Activated CD4-positive, alpha-beta T cell treated with anti-CD3 and anti-CD28 coated beads, Interleukin-2, amount 10 ng/mL, durations not matched to agents 7 days and 5 days (primary cell): Measurements from ENCODE around the gene COL1A1. TPM values are rescaled to one million over a fixed set of nuclear protein-coding genes. Genes with fewer than 3 reads are reported as not detected.

ENCODE experiments used
- CTCF ChIA-PET: fragments of 350-600 bp; sonication (Branson Sonifier 250); formaldehyde crosslinking; loops from one replicate; lab custom pipeline; 2021; ENCODE audit warnings: antibody characterized with exemption; lab: Charles Lee
- POLR2A ChIA-PET: fragments of 350-600 bp; sonication (Branson Sonifier 250); formaldehyde crosslinking; loops from one replicate; lab custom pipeline; 2021; ENCODE audit warnings: antibody characterized with exemption; lab: Charles Lee
- DNase-seq: peaks from one replicate; pipeline ENCODE4 v3.0.0-alpha.2; 2020
- H3K27ac Mint-ChIP-seq: one replicate; pipeline ENCODE4 v1.8.0; 2021; ENCODE audit warnings: mild to moderate bottlenecking, moderate library complexity, mixed read lengths
- H3K27me3 Mint-ChIP-seq: one replicate; pipeline ENCODE4 v1.8.0; 2021; ENCODE audit warnings: mixed read lengths
- H3K36me3 Mint-ChIP-seq: one replicate; pipeline ENCODE4 v1.8.0; 2021; ENCODE audit warnings: low read depth, mixed read lengths
- H3K4me1 Mint-ChIP-seq: one replicate; pipeline ENCODE4 v1.8.0; 2021; ENCODE audit warnings: mixed read lengths
- H3K4me3 Mint-ChIP-seq: one replicate; pipeline ENCODE4 v1.8.0; 2021; ENCODE audit warnings: mild to moderate bottlenecking, moderate library complexity, mixed read lengths
- H3K9me3 Mint-ChIP-seq: one replicate; pipeline ENCODE4 v1.8.0; 2021; ENCODE audit warnings: mixed read lengths
- total RNA-seq, 2 experiments: library from RNA; stranded (reverse); gene quantifications; one replicate each; pipeline ENCODE4 v1.2.3, GENCODE V29; 2021

COL1A1 gene
- total RNA-seq, 2 experiments from 2014 or later = 0.31 to 0.55 TPM

DNA sequence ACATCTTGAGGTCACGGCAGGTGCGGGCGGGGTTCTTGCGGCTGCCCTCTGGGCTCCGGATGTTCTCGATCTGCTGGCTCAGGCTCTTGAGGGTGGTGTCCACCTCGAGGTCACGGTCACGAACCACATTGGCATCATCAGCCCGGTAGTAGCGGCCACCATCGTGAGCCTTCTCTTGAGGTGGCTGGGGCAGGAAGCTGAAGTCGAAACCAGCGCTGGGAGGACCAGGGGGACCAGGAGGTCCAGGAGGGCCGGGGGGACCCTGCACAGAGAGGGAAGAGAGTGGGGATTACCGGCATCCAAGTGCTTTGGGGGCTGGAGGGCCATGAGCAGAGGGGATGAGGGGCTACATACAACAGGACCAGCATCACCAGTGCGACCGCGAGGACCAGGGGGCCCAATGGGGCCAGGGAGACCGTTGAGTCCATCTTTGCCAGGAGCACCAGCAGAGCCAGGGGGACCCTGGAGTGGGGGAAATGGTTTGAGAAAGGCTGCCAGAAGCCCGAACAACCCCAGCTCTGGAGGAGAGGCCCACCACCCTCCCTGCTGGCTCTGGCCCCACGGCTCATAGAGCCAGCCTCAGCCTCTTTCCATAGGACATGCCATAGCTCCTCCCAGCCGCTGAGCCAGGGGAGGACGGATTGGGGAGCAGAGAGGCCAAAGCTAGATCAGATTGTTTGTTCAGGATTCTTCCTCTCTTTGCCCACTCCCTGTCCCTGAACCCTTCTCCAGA, 14.6 kb downstream of the COL1A1 start:
- no peaks in the 10 kb centered on the region for H3K9me3 Mint-ChIP-seq
- DNase-seq = no peak
- no peaks in the 10 kb centered on the region for H3K36me3 Mint-ChIP-seq
- no peak overlapping the region for H3K27ac Mint-ChIP-seq
- ChIA-PET POLR2A (no interaction called here), CTCF (interaction anchor here (0.8 to 2.0 kb wide), 4 partner anchors 10 to 17 kb away, joined by 3 to 7 read pairs (median 4); no protein-coding TSS in a partner anchor)
- H3K4me3 Mint-ChIP-seq = no peak overlapping the region
- peaks cover 2% of the 10 kb centered on the region for H3K27me3 Mint-ChIP-seq
- peaks cover 21% of the 10 kb centered on the region for H3K4me1 Mint-ChIP-seq

DNA sequence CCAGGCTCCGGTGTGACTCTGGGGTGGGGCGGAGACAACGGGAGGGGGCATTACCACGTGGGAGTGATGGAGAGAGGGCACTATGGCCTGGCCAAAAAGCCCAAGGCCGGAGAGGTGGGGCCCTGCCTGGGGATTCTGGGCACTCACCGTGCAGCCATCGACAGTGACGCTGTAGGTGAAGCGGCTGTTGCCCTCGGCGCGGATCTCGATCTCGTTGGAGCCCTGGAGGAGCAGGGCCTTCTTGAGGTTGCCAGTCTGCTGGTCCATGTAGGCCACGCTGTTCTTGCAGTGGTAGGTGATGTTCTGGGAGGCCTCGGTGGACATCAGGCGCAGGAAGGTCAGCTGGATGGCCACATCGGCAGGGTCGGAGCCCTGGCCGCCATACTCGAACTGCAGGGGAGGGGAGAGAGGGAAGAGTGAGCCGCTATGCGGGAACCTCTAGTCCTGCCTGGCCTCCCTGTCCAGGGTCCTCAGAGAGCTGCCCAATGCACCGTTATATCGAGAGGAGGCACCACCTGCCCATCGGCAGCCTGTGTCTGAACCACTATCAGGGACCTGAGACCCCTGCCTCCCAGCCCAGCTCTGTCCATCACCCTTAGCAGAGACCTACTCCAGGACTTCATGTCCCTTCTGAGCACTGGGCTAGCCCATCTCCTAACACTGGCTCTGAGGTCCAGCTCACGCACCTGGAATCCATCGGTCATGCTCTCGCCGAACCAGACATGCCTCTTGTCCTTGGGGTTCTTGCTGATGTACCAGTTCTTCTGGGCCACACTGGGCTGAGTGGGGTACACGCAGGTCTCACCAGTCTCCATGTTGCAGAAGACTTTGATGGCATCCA, 15.6 kb downstream of the COL1A1 start:
- H3K36me3 Mint-ChIP-seq = no peaks in the 10 kb centered on the region
- DNase-seq = no peak
- H3K9me3 Mint-ChIP-seq = no peaks in the 10 kb centered on the region
- H3K27ac Mint-ChIP-seq = no peak overlapping the region
- H3K4me3 Mint-ChIP-seq = no peak overlapping the region
- CTCF ChIA-PET = interaction anchor here (1.5 kb wide), 1 partner anchor 13 kb away, joined by 3 read pairs; no protein-coding TSS in a partner anchor
- POLR2A ChIA-PET = no interaction called here
- peaks cover 2% of the 10 kb centered on the region for H3K27me3 Mint-ChIP-seq
- peaks cover 24% of the 10 kb centered on the region for H3K4me1 Mint-ChIP-seq

GRCh38 chr17:50184611-50185398, 16.6 kb downstream of the COL1A1 start:
- no peaks in the 10 kb centered on the region for H3K9me3 Mint-ChIP-seq
- peaks cover 24% of the 10 kb centered on the region for H3K4me1 Mint-ChIP-seq
- no peak overlapping the region for H3K4me3 Mint-ChIP-seq
- H3K36me3 Mint-ChIP-seq = no peaks in the 10 kb centered on the region
- DNase-seq = no peak
- ChIA-PET POLR2A (no interaction called here), CTCF (no interaction called here)
- H3K27ac Mint-ChIP-seq = no peak overlapping the region
- peaks cover 2% of the 10 kb centered on the region for H3K27me3 Mint-ChIP-seq

GRCh38 chr17:50184064-50184463, 17.4 kb downstream of the COL1A1 start:
- H3K4me3 Mint-ChIP-seq = peak overlapping the region; percentile 50
- CTCF ChIA-PET = no interaction called here
- H3K36me3 Mint-ChIP-seq = no peaks in the 10 kb centered on the region
- no peaks in the 10 kb centered on the region for H3K9me3 Mint-ChIP-seq
- H3K27ac Mint-ChIP-seq = peak overlapping the region; percentile 83
- POLR2A ChIA-PET = no interaction called here
- no peak for DNase-seq
- H3K27me3 Mint-ChIP-seq = peaks cover 2% of the 10 kb centered on the region
- H3K4me1 Mint-ChIP-seq = peaks cover 24% of the 10 kb centered on the region

GRCh38 chr17:50183421-50183994, 17.9 kb downstream of the COL1A1 start:
- Mint-ChIP-seq H3K27ac (peak overlapping the region; percentile 83), H3K4me3 (peak overlapping the region; percentile 50), H3K27me3 (peaks cover 2% of the 10 kb centered on the region), H3K9me3 (no peaks in the 10 kb centered on the region), H3K4me1 (peaks cover 27% of the 10 kb centered on the region), H3K36me3 (no peaks in the 10 kb centered on the region)
- CTCF ChIA-PET = interaction anchor here (1.8 kb wide), 1 partner anchor 14 kb away, joined by 9 read pairs; no protein-coding TSS in a partner anchor
- DNase-seq = no peak
- POLR2A ChIA-PET = no interaction called here

GRCh38 chr17:50182783-50183420, 18.5 kb downstream of the COL1A1 start:
- Mint-ChIP-seq H3K4me3 (no peak overlapping the region), H3K36me3 (no peaks in the 10 kb centered on the region), H3K9me3 (no peaks in the 10 kb centered on the region), H3K27ac (peak overlapping the region; percentile 73), H3K27me3 (peaks cover 2% of the 10 kb centered on the region), H3K4me1 (peaks cover 33% of the 10 kb centered on the region)
- no peak for DNase-seq
- CTCF ChIA-PET = interaction anchor here (1.5 to 2.0 kb wide), 3 partner anchors 11 to 114 kb away, joined by 4 to 9 read pairs (median 5); no protein-coding TSS in a partner anchor
- POLR2A ChIA-PET = no interaction called here

GRCh38 chr17:50181591-50182560, 19.6 kb downstream of the COL1A1 start:
- Mint-ChIP-seq H3K9me3 (no peaks in the 10 kb centered on the region), H3K4me3 (no peak overlapping the region), H3K27ac (no peak overlapping the region), H3K36me3 (no peaks in the 10 kb centered on the region), H3K27me3 (peaks cover 6% of the 10 kb centered on the region), H3K4me1 (peaks cover 35% of the 10 kb centered on the region)
- no peak for DNase-seq
- ChIA-PET POLR2A (no interaction called here), CTCF (interaction anchor here (0.7 to 2.0 kb wide), 6 partner anchors 10 to 115 kb away, joined by 3 to 9 read pairs (median 4); partner anchors contain the start of gene COL1A1)

DNA sequence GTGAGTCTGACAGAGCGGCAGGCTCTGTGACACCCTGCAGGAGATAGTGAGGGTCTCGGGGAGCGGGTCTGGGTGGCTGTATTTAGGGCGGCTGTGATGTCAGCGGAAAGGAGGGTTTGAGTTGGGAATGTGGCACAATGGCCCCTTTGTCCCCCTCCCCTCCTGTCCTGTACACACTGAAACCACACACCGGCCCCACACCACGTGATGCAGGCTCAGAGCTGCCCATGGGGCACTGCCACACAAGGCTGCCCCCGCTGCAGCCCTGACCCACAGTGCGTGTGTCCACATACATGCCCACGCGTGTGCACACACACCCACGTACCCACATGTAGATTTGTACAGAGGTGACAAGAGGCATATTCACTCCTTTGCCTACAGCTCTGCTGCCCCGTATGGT, 20.3 kb downstream of the COL1A1 start:
- H3K27ac Mint-ChIP-seq = no peak overlapping the region
- ChIA-PET POLR2A (no interaction called here), CTCF (interaction anchor here (0.7 to 2.0 kb wide), 5 partner anchors 10 to 116 kb away, joined by 3 to 5 read pairs (median 4); partner anchors contain the start of gene COL1A1)
- DNase-seq = no peak
- peaks cover 6% of the 10 kb centered on the region for H3K27me3 Mint-ChIP-seq
- H3K9me3 Mint-ChIP-seq = no peaks in the 10 kb centered on the region
- H3K4me3 Mint-ChIP-seq = no peak overlapping the region
- H3K36me3 Mint-ChIP-seq = no peaks in the 10 kb centered on the region
- H3K4me1 Mint-ChIP-seq = peaks cover 35% of the 10 kb centered on the region

DNA sequence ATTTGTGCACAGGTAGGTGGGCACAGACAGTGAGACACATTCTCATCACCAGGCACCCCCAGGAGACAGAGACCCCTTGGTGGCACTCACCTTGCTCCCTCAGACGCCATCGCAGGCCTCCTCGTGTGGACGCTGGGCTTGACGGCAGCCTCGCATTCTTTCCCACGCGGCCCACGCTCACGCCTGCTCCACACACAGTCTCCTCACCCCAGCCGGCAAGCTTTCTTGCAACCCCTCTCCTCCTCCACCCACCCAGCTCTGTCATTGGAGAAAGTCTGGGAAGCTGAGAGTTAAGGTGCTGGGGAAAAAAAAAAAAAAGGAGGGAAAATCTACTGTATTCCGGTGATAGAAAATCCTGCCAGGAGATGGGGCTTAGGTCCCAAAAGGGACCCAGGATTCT, 20.8 kb downstream of the COL1A1 start:
- Mint-ChIP-seq H3K36me3 (no peaks in the 10 kb centered on the region), H3K27ac (no peak overlapping the region), H3K4me1 (peaks cover 35% of the 10 kb centered on the region), H3K27me3 (peaks cover 6% of the 10 kb centered on the region), H3K9me3 (no peaks in the 10 kb centered on the region), H3K4me3 (no peak overlapping the region)
- no peak for DNase-seq
- POLR2A ChIA-PET = no interaction called here
- CTCF ChIA-PET = no interaction called here

DNA sequence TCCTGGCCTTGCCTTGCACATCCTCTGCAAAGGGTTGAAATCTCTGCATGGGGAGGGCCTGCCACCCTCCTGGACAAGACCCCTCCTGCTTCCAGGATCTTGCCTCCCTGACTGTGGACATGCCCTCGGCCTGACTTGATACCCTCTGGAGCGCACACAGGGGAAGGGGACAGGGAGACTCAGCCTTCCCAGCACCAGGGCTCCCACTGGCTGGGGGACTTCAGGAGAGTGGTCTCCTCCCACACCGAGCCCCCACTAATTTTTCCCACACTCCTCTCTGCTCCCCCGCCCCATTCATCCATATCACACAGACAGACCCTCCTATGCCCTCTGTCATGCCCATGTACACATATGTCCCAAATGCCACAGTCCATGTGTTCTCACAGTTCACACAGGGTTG, 21.3 kb downstream of the COL1A1 start:
- Mint-ChIP-seq H3K27me3 (peaks cover 6% of the 10 kb centered on the region), H3K4me1 (peaks cover 35% of the 10 kb centered on the region), H3K4me3 (no peak overlapping the region), H3K9me3 (no peaks in the 10 kb centered on the region), H3K27ac (no peak overlapping the region), H3K36me3 (no peaks in the 10 kb centered on the region)
- POLR2A ChIA-PET = no interaction called here
- CTCF ChIA-PET = no interaction called here
- no peak for DNase-seq
